A549 (cell line): Measurements from ENCODE around the gene PRSS53. TPM values are rescaled to one million over a fixed set of nuclear protein-coding genes. Genes with fewer than 3 reads are reported as not detected.
A peak's percentile ranks its signal among the peaks of the same experiment; 100 is the strongest.

Experiments used
- ATAC-seq, 2 experiments: fragments of 200-7000 bp in 1 of 2; fragments of >200 bp in 1 of 2; cut with Nextera tagmentation in 1 of 2; cut with Tn5 transposase in 1 of 2; 3 replicates each; pipeline versions ENCODE4 v1.8.0 to v1.9.1; 2018 to 2020; ENCODE audit warnings: mild to moderate bottlenecking in 1 of 2, moderate library complexity in 1 of 2
- CTCF ChIA-PET: fragments of 300-600 bp; sonication (Branson Sonifier 250); formaldehyde crosslinking; extraction: SDS; loops from one replicate; lab custom pipeline; 2021; ENCODE audit warnings: antibody characterized with exemption, inconsistent platforms; lab: Yijun Ruan, JAX
- POLR2A ChIA-PET: fragments of 350-600 bp; formaldehyde crosslinking; extraction: SDS; loops from one replicate; lab custom pipeline; 2021; ENCODE audit warnings: antibody characterized with exemption, inconsistent platforms; lab: Yijun Ruan, JAX
- DNase-seq, 2 experiments: peaks; one replicate each; pipeline versions ENCODE4 v3.0.0 to v3.0.0-alpha.2; 2011 to 2016; ENCODE audit warnings: low read depth in 1 of 2, low spot score in 1 of 2
- FAIRE-seq: peaks from 2 replicates; lab custom pipeline; 2011; peaks lifted over from hg19 to GRCh38; lab: Jason Lieb, UNC
- H3K27ac ChIP-seq, 2 experiments: fragments of >200 bp; sonication (Bioruptor Twin); formaldehyde crosslinking; 3 replicates each; pipeline ENCODE4 v1.5.1; 2016 to 2017
- H3K4me1 ChIP-seq: fragments of >200 bp; sonication (Bioruptor Twin); formaldehyde crosslinking; 3 replicates; pipeline ENCODE4 v1.6.1; 2016
- H3K4me2 ChIP-seq: fragments of >200 bp; sonication (Bioruptor Twin); formaldehyde crosslinking; 3 replicates; pipeline ENCODE4 v1.6.1; 2016
- H3K4me3 ChIP-seq: fragments of >200 bp; sonication (Bioruptor Twin); formaldehyde crosslinking; 3 replicates; pipeline ENCODE4 v1.5.1; 2016
- H3K9me3 ChIP-seq: fragments of >200 bp; sonication (Bioruptor Twin); formaldehyde crosslinking; 3 replicates; pipeline ENCODE4 v1.6.1; 2016
- MYC ChIP-seq: IDR thresholded peaks from 2 replicates; pipeline ENCODE4 v1.6.1; 2012; ENCODE audit warnings: mild to moderate bottlenecking, inconsistent platforms, low read length, improper control_type of control experiment, borderline replicate concordance
- ZFP36 ChIP-seq: fragments of 450-650 bp; IDR thresholded peaks from 2 replicates; pipeline ENCODE4 v1.6.1; 2014; ENCODE audit warnings: borderline replicate concordance; ENCODE audit not compliant: partially characterized antibody
- WGBS: methylation state at CpG from one replicate; pipeline ENCODE4 v1.1.6; 2017; ENCODE audit errors: missing lambda C conversion rate; 5-methylcytosine and 5-hydroxymethylcytosine counted together
- polyA plus RNA-seq, 4 experiments: library from polyadenylated mRNA; depleted of rRNA in 3 of 4; stranded (reverse); fragments of >200 nt; fragmentation: RNase III in 1 of 4; extraction: RNeasy Plus Mini Kit Qiagen cat#74134 plus additional on column Dnase treatment in 1 of 4; gene quantifications; 2 replicates in 3 of 4; 3 replicates in 1 of 4; pipeline ENCODE4 v1.2.3, GENCODE V29; 2011 to 2017

PRSS53 gene
- polyA plus RNA-seq, 2 of the 4 experiments (the other 2 are of a cell fraction) = 0.79 to 1.5 TPM

DNA sequence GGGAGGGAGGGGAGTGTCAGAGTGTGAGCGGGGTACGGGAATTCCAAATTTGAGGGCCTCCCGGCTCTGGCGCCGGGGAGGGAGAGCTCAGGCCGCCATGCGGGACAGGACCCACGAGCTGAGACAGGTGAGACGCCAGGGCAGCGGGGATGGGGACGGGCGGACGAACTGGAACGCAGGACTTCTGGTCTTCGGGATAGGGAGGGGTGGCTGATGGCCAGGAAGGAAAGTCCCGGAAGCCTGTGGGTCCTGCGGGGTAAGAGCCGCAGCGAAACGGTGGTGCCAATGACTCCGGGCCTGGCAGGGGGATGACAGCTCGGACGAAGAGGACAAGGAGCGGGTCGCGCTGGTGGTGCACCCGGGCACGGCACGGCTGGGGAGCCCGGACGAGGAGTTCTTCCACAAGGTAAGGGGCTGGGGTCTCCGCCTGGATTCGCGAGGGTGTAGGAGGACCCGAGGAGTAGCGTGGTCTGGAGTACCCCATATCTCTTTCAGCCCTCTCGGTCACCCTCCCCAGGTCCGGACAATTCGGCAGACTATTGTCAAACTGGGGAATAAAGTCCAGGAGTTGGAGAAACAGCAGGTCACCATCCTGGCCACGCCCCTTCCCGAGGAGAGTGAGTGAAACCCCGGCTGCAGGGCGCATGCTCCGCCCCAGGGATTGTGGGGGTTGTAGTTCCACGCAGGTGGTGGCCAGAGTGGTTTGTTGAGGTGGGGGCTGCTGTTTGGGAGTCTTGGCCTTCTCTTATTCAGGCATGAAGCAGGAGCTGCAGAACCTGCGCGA, 54.8 kb downstream of the PRSS53 start:
- 4% methylated on average over 37 of the region's 47 CpGs for WGBS
- FAIRE-seq (no peak), DNase-seq (peak; percentile 82 to 97), ATAC-seq (peak; percentile 80 to 87)
- Histone ChIP-seq H3K27ac (peak overlapping the region; percentile 85 to 95), H3K9me3 (no peaks in the 10 kb centered on the region), H3K4me3 (peak overlapping the region; percentile 72), H3K4me2 (peak overlapping the region; percentile 83), H3K4me1 (peaks cover 8% of the 10 kb centered on the region; the same call in 1 of the 3 replicates)
- CTCF ChIA-PET = interaction anchor here (1.4 to 6.5 kb wide), 2 partner anchors 49 to 76 kb away, joined by 3 to 49 read pairs; partner anchors contain the start of genes HSD3B7 and SETD1A
- POLR2A ChIA-PET = interaction anchor here (1.4 to 1.9 kb wide), 5 partner anchors 35 to 108 kb away, joined by 3 to 19 read pairs (median 4); partner anchors contain the start of genes ZNF646 and ZNF668
- TF ChIP-seq MYC = 0 out of 2 replicates have a peak, but pooled peaks have one; percentile 18
- no peak for TF ChIP-seq ZFP36
- TF ChIP-seq, all 56 proteins: peak for 1

Other genes starting within 250 kb of the PRSS53 start
- 9.5 and 10.8 TPM in 2 replicates for gene BCL7C, start 194.9 kb downstream of the PRSS53 start, polyA plus RNA-seq (2011; rRNA removed)
- gene BCL7C, start 194.9 kb downstream of the PRSS53 start, polyA plus RNA-seq (2017; fragmentation: RNase III; extraction: RNeasy Plus Mini Kit Qiagen cat#74134 plus additional on column Dnase treatment) = 12.9 to 13.9 TPM (median 13.6 TPM) in 3 replicates
- gene CTF1, start 192.3 kb downstream of the PRSS53 start, polyA plus RNA-seq (2011; rRNA removed) = 0.13 and 0.44 TPM in 2 replicates
- gene CTF1, start 192.3 kb downstream of the PRSS53 start, polyA plus RNA-seq (2017; fragmentation: RNase III; extraction: RNeasy Plus Mini Kit Qiagen cat#74134 plus additional on column Dnase treatment) = 0.16 to 0.30 TPM (median 0.23 TPM) in 3 replicates
- 5.6 and 7.0 TPM in 2 replicates for gene FBXL19, start 165.4 kb downstream of the PRSS53 start, polyA plus RNA-seq (2011; rRNA removed)
- gene FBXL19, start 165.4 kb downstream of the PRSS53 start, polyA plus RNA-seq (2017; fragmentation: RNase III; extraction: RNeasy Plus Mini Kit Qiagen cat#74134 plus additional on column Dnase treatment) = 15.5 to 21.5 TPM (median 18.3 TPM) in 3 replicates
- 14.1 and 17.3 TPM in 2 replicates for gene ORAI3, start 139.9 kb downstream of the PRSS53 start, polyA plus RNA-seq (2011; rRNA removed)
- gene ORAI3, start 139.9 kb downstream of the PRSS53 start, polyA plus RNA-seq (2017; fragmentation: RNase III; extraction: RNeasy Plus Mini Kit Qiagen cat#74134 plus additional on column Dnase treatment) = 7.1 to 11.8 TPM (median 10.5 TPM) in 3 replicates
- 2.0 and 3.8 TPM in 2 replicates for gene SETD1A, start 131.2 kb downstream of the PRSS53 start, polyA plus RNA-seq (2011; rRNA removed)
- 15.7 to 22.6 TPM (median 21.2 TPM) in 3 replicates for gene SETD1A, start 131.2 kb downstream of the PRSS53 start, polyA plus RNA-seq (2017; fragmentation: RNase III; extraction: RNeasy Plus Mini Kit Qiagen cat#74134 plus additional on column Dnase treatment)
- gene HSD3B7, start 103.7 kb downstream of the PRSS53 start, polyA plus RNA-seq (2011; rRNA removed) = 10.5 and 15.2 TPM in 2 replicates
- gene HSD3B7, start 103.7 kb downstream of the PRSS53 start, polyA plus RNA-seq (2017; fragmentation: RNase III; extraction: RNeasy Plus Mini Kit Qiagen cat#74134 plus additional on column Dnase treatment) = 17.3 to 20.1 TPM (median 19.7 TPM) in 3 replicates
- 2.6 and 2.7 TPM in 2 replicates for gene STX1B, start 78.3 kb downstream of the PRSS53 start, polyA plus RNA-seq (2011; rRNA removed)
- 2.4 to 4.4 TPM (median 2.8 TPM) in 3 replicates for gene STX1B, start 78.3 kb downstream of the PRSS53 start, polyA plus RNA-seq (2017; fragmentation: RNase III; extraction: RNeasy Plus Mini Kit Qiagen cat#74134 plus additional on column Dnase treatment)
- 37.0 and 39.7 TPM in 2 replicates for gene STX4, start 55.4 kb downstream of the PRSS53 start, polyA plus RNA-seq (2011; rRNA removed)
- 67.9 to 79.5 TPM (median 73.9 TPM) in 3 replicates for gene STX4, start 55.4 kb downstream of the PRSS53 start, polyA plus RNA-seq (2017; fragmentation: RNase III; extraction: RNeasy Plus Mini Kit Qiagen cat#74134 plus additional on column Dnase treatment)
- 3.9 and 4.7 TPM in 2 replicates for gene ZNF668, start 14.7 kb downstream of the PRSS53 start, polyA plus RNA-seq (2011; rRNA removed)
- gene ZNF668, start 14.7 kb downstream of the PRSS53 start, polyA plus RNA-seq (2017; fragmentation: RNase III; extraction: RNeasy Plus Mini Kit Qiagen cat#74134 plus additional on column Dnase treatment) = 9.8 to 10.7 TPM (median 10.7 TPM) in 3 replicates
- gene ZNF646, start 14.5 kb downstream of the PRSS53 start, polyA plus RNA-seq (2011; rRNA removed) = 3.0 and 4.3 TPM in 2 replicates
- gene ZNF646, start 14.5 kb downstream of the PRSS53 start, polyA plus RNA-seq (2017; fragmentation: RNase III; extraction: RNeasy Plus Mini Kit Qiagen cat#74134 plus additional on column Dnase treatment) = 7.8 to 9.1 TPM (median 8.2 TPM) in 3 replicates
- gene VKORC1, start 5.9 kb upstream of the PRSS53 start, polyA plus RNA-seq (2011; rRNA removed) = 101 and 136 TPM in 2 replicates
- gene VKORC1, start 5.9 kb upstream of the PRSS53 start, polyA plus RNA-seq (2017; fragmentation: RNase III; extraction: RNeasy Plus Mini Kit Qiagen cat#74134 plus additional on column Dnase treatment) = 83.6 to 97.6 TPM (median 94.2 TPM) in 3 replicates
- gene BCKDK, start 19.4 kb upstream of the PRSS53 start, polyA plus RNA-seq (2011; rRNA removed) = 20.7 and 22.1 TPM in 2 replicates
- gene BCKDK, start 19.4 kb upstream of the PRSS53 start, polyA plus RNA-seq (2017; fragmentation: RNase III; extraction: RNeasy Plus Mini Kit Qiagen cat#74134 plus additional on column Dnase treatment) = 35.1 to 36.7 TPM (median 36.4 TPM) in 3 replicates
- gene KAT8, start 28.7 kb upstream of the PRSS53 start, polyA plus RNA-seq (2011; rRNA removed) = 42.2 and 52.9 TPM in 2 replicates
- gene KAT8, start 28.7 kb upstream of the PRSS53 start, polyA plus RNA-seq (2017; fragmentation: RNase III; extraction: RNeasy Plus Mini Kit Qiagen cat#74134 plus additional on column Dnase treatment) = 34.0 to 38.3 TPM (median 34.4 TPM) in 3 replicates
- gene PRSS8, start 46.8 kb upstream of the PRSS53 start, polyA plus RNA-seq (2011; rRNA removed) = 0.04 and 0.08 TPM in 2 replicates
- gene PRSS8, start 46.8 kb upstream of the PRSS53 start, polyA plus RNA-seq (2017; fragmentation: RNase III; extraction: RNeasy Plus Mini Kit Qiagen cat#74134 plus additional on column Dnase treatment) = 0.09 to 0.21 TPM (median 0.15 TPM) in 3 replicates
- 0.41 TPM in 1 of 2 replicates, not detected in the other for gene PRSS36, start 61.1 kb upstream of the PRSS53 start, polyA plus RNA-seq (2011; rRNA removed)
- gene PRSS36, start 61.1 kb upstream of the PRSS53 start, polyA plus RNA-seq (2017; fragmentation: RNase III; extraction: RNeasy Plus Mini Kit Qiagen cat#74134 plus additional on column Dnase treatment) = 0.55 to 0.75 TPM (median 0.55 TPM) in 3 replicates
- 168 and 224 TPM in 2 replicates for gene FUS, start 91.2 kb upstream of the PRSS53 start, polyA plus RNA-seq (2011; rRNA removed)
- 740 to 780 TPM (median 745 TPM) in 3 replicates for gene FUS, start 91.2 kb upstream of the PRSS53 start, polyA plus RNA-seq (2017; fragmentation: RNase III; extraction: RNeasy Plus Mini Kit Qiagen cat#74134 plus additional on column Dnase treatment)
- 16.1 and 20.0 TPM in 2 replicates for gene PYCARD, start 113.8 kb upstream of the PRSS53 start, polyA plus RNA-seq (2011; rRNA removed)
- 26.4 to 32.2 TPM (median 30.1 TPM) in 3 replicates for gene PYCARD, start 113.8 kb upstream of the PRSS53 start, polyA plus RNA-seq (2017; fragmentation: RNase III; extraction: RNeasy Plus Mini Kit Qiagen cat#74134 plus additional on column Dnase treatment)
- gene TRIM72, start 125.2 kb upstream of the PRSS53 start, polyA plus RNA-seq (2011; rRNA removed) = not detected in 2 replicates
- gene TRIM72, start 125.2 kb upstream of the PRSS53 start, polyA plus RNA-seq (2017; fragmentation: RNase III; extraction: RNeasy Plus Mini Kit Qiagen cat#74134 plus additional on column Dnase treatment) = 0.04 TPM in 1 of 3 replicates, not detected in the others
- gene PYDC1, start 128.2 kb upstream of the PRSS53 start, polyA plus RNA-seq (2011; rRNA removed) = not detected in 2 replicates
- gene PYDC1, start 128.2 kb upstream of the PRSS53 start, polyA plus RNA-seq (2017; fragmentation: RNase III; extraction: RNeasy Plus Mini Kit Qiagen cat#74134 plus additional on column Dnase treatment) = not detected in 3 replicates
- 0.77 and 0.88 TPM in 2 replicates for gene ITGAM, start 171.0 kb upstream of the PRSS53 start, polyA plus RNA-seq (2011; rRNA removed)
- gene ITGAM, start 171.0 kb upstream of the PRSS53 start, polyA plus RNA-seq (2017; fragmentation: RNase III; extraction: RNeasy Plus Mini Kit Qiagen cat#74134 plus additional on column Dnase treatment) = 0.84 to 1.5 TPM (median 1.3 TPM) in 3 replicates